HUES48 (cell line): Measurements from ENCODE around the gene ZBTB43.
"Not testable (repeated sequence)": the region's sequence is repeated elsewhere in the genome, so short reads cannot be mapped to it uniquely, and the experiment has no call there.

Experiments
- H3K27ac ChIP-seq: one replicate; pipeline ENCODE4 v1.7.0; 2013; ENCODE audit warnings: low read depth, low read length, inconsistent platforms
- H3K27me3 ChIP-seq: 2 replicates; pipeline ENCODE4 v1.6.1; 2013; ENCODE audit warnings: mild to moderate bottlenecking, low read length; ENCODE audit not compliant: control insufficient read depth, insufficient read depth
- H3K36me3 ChIP-seq: 2 replicates; pipeline ENCODE4 v1.6.1; 2013; ENCODE audit warnings: low read length; ENCODE audit not compliant: control insufficient read depth, insufficient read depth
- H3K4me1 ChIP-seq: 2 replicates; pipeline ENCODE4 v1.6.1; 2013; ENCODE audit warnings: mild to moderate bottlenecking, low read length; ENCODE audit not compliant: control insufficient read depth, insufficient read depth
- H3K4me3 ChIP-seq: 2 replicates; pipeline ENCODE4 v1.5.1; 2013; ENCODE audit warnings: mild to moderate bottlenecking, low read depth, low read length
- H3K9ac ChIP-seq: 2 replicates; pipeline ENCODE4 v1.6.1; 2013; ENCODE audit warnings: mild to moderate bottlenecking, low read depth, low read length, moderate library complexity
- H3K9me3 ChIP-seq: 2 replicates; pipeline ENCODE4 v1.6.1; 2013; ENCODE audit warnings: low read length; ENCODE audit not compliant: control insufficient read depth, insufficient read depth

The ZBTB43 gene

GRCh38 chr9:126778141-126778540, 26.7 kb upstream of the ZBTB43 start:
- Histone ChIP-seq H3K9ac (no peak overlapping the region), H3K27ac (no peak overlapping the region), H3K4me3 (no peak overlapping the region), H3K4me1 (no peaks in the 10 kb centered on the region), H3K36me3 (no peaks in the 10 kb centered on the region), H3K27me3 (peaks cover 6% of the 10 kb centered on the region; the same call in 1 of the 2 replicates), H3K9me3 (no peaks in the 10 kb centered on the region)

GRCh38 chr9:126778696-126779095, 26.1 kb upstream of the ZBTB43 start:
- not testable (repeated sequence) for H3K27me3 ChIP-seq, H3K9ac ChIP-seq, H3K4me3 ChIP-seq, H3K36me3 ChIP-seq, H3K4me1 ChIP-seq, H3K9me3 ChIP-seq, H3K27ac ChIP-seq

GRCh38 chr9:126781186-126782052, 23.4 kb upstream of the ZBTB43 start:
- H3K4me1 ChIP-seq = no peaks in the 10 kb centered on the region
- no peaks in the 10 kb centered on the region for H3K36me3 ChIP-seq
- H3K4me3 ChIP-seq = no peak overlapping the region
- no peak overlapping the region for H3K9ac ChIP-seq
- H3K27ac ChIP-seq = no peak overlapping the region
- peaks cover 6% of the 10 kb centered on the region; the same call in 1 of the 2 replicates for H3K27me3 ChIP-seq
- H3K9me3 ChIP-seq = no peaks in the 10 kb centered on the region

GRCh38 chr9:126782053-126782388, 22.8 kb upstream of the ZBTB43 start:
- Histone ChIP-seq H3K27me3 (peaks cover 6% of the 10 kb centered on the region; the same call in 1 of the 2 replicates), H3K4me3 (no peak overlapping the region), H3K27ac (no peak overlapping the region), H3K36me3 (no peaks in the 10 kb centered on the region), H3K9me3 (no peaks in the 10 kb centered on the region), H3K9ac (no peak overlapping the region), H3K4me1 (no peaks in the 10 kb centered on the region)

- no peaks in the 10 kb centered on the region for H3K9me3 ChIP-seq
- no peaks in the 10 kb centered on the region for H3K36me3 ChIP-seq
- no peaks in the 10 kb centered on the region for H3K4me1 ChIP-seq
- peaks cover 6% of the 10 kb centered on the region; the same call in 1 of the 2 replicates for H3K27me3 ChIP-seq
- H3K27ac ChIP-seq = no peak overlapping the region
- H3K4me3 ChIP-seq = no peak overlapping the region
- no peak overlapping the region for H3K9ac ChIP-seq
Observed at GRCh38 chr9:126783949-126784348, 20.9 kb upstream of the ZBTB43 start.

- H3K9ac ChIP-seq = no peak overlapping the region
- no peaks in the 10 kb centered on the region for H3K36me3 ChIP-seq
- H3K4me1 ChIP-seq = no peaks in the 10 kb centered on the region
- H3K27ac ChIP-seq = no peak overlapping the region
- H3K4me3 ChIP-seq = no peak overlapping the region
- H3K27me3 ChIP-seq = peaks cover 6% of the 10 kb centered on the region; the same call in 1 of the 2 replicates
- no peaks in the 10 kb centered on the region for H3K9me3 ChIP-seq
Observed at GRCh38 chr9:126784401-126784800, 20.4 kb upstream of the ZBTB43 start.

- not testable (repeated sequence) for H3K4me3 ChIP-seq, H3K27ac ChIP-seq, H3K4me1 ChIP-seq, H3K27me3 ChIP-seq, H3K9ac ChIP-seq, H3K9me3 ChIP-seq, H3K36me3 ChIP-seq
Observed at GRCh38 chr9:126784841-126785240, 20.0 kb upstream of the ZBTB43 start.

- Histone ChIP-seq H3K4me3 (no peak overlapping the region), H3K9me3 (no peaks in the 10 kb centered on the region), H3K9ac (no peak overlapping the region), H3K4me1 (no peaks in the 10 kb centered on the region), H3K27ac (no peak overlapping the region), H3K36me3 (no peaks in the 10 kb centered on the region), H3K27me3 (no peaks in the 10 kb centered on the region)
Observed at GRCh38 chr9:126788046-126788445, 16.8 kb upstream of the ZBTB43 start.

GRCh38 chr9:126788634-126789349, 16.0 kb upstream of the ZBTB43 start:
- no peaks in the 10 kb centered on the region for H3K4me1 ChIP-seq
- no peak overlapping the region for H3K27ac ChIP-seq

GRCh38 chr9:126790561-126790960, 14.3 kb upstream of the ZBTB43 start:
- Histone ChIP-seq H3K9ac (no peak overlapping the region), H3K9me3 (no peaks in the 10 kb centered on the region), H3K4me1 (no peaks in the 10 kb centered on the region), H3K36me3 (no peaks in the 10 kb centered on the region), H3K27ac (no peak overlapping the region), H3K27me3 (no peaks in the 10 kb centered on the region), H3K4me3 (no peak overlapping the region)

More at GRCh38 chr9:126788634-126789349, 16.0 kb upstream of the ZBTB43 start:
- no peaks in the 10 kb centered on the region for H3K27me3 ChIP-seq
- H3K9ac ChIP-seq = no peak overlapping the region
- no peaks in the 10 kb centered on the region for H3K36me3 ChIP-seq
- no peak overlapping the region for H3K4me3 ChIP-seq
- H3K9me3 ChIP-seq = no peaks in the 10 kb centered on the region
